HEK293 (cell line): ENCODE data around the gene DPH2.

ENCODE experiments used
- HOXD13 ChIP-seq: sonication (generic); formaldehyde crosslinking; IDR thresholded peaks from 2 replicates; pipeline ENCODE4 v1.8.0; 2022; ENCODE audit warnings: missing genetic modification reagents, borderline replicate concordance
- TCF7L2 ChIP-seq: IDR thresholded peaks from 2 replicates; pipeline ENCODE4 v1.6.1; 2011; ENCODE audit warnings: low read depth, mild to moderate bottlenecking, inconsistent platforms, low read length, moderate library complexity, borderline replicate concordance
- YY1 ChIP-seq: fragments of 450-650 bp; formaldehyde crosslinking; IDR thresholded peaks from 2 replicates; pipeline ENCODE4 v1.5.1; 2018; ENCODE audit warnings: missing biosample characterization, missing genetic modification characterization
- ZFP37 ChIP-seq: fragments of 450-650 bp; formaldehyde crosslinking; IDR thresholded peaks from 2 replicates; pipeline ENCODE4 v1.5.1; 2016; ENCODE audit warnings: missing biosample characterization, missing genetic modification characterization
- ZNF121 ChIP-seq: fragments of 450-650 bp; formaldehyde crosslinking; IDR thresholded peaks from 2 replicates; pipeline ENCODE4 v1.5.1; 2016; ENCODE audit warnings: missing biosample characterization, missing genetic modification characterization
- ZNF366 ChIP-seq: fragments of 450-650 bp; formaldehyde crosslinking; conservative IDR thresholded peaks from 2 replicates; pipeline ENCODE4 v1.5.1; 2016; ENCODE audit warnings: missing biosample characterization, missing genetic modification characterization
- ZNF391 ChIP-seq: fragments of 450-650 bp; formaldehyde crosslinking; IDR thresholded peaks from 2 replicates; pipeline ENCODE4 v1.5.1; 2016; ENCODE audit warnings: low read depth, missing biosample characterization, missing genetic modification characterization, borderline replicate concordance
- ZNF558 ChIP-seq: fragments of 450-650 bp; formaldehyde crosslinking; IDR thresholded peaks from 2 replicates; pipeline ENCODE4 v1.5.1; 2016; ENCODE audit warnings: missing biosample characterization, missing genetic modification characterization
- ZNF600 ChIP-seq: fragments of 450-650 bp; formaldehyde crosslinking; IDR thresholded peaks from 2 replicates; pipeline ENCODE4 v1.5.1; 2016; ENCODE audit warnings: missing biosample characterization, missing genetic modification characterization
- TF ChIP-seq, protein P1 (sequence below): fragments of 450-650 bp; formaldehyde crosslinking; IDR thresholded peaks from 2 replicates; pipeline ENCODE4 v1.5.1; 2016; ENCODE audit warnings: missing biosample characterization, missing genetic modification characterization
- TF ChIP-seq, protein P2 (sequence below): fragments of 450-650 bp; formaldehyde crosslinking; IDR thresholded peaks from 2 replicates; pipeline ENCODE4 v1.5.1; 2017; ENCODE audit warnings: missing biosample characterization, missing genetic modification characterization
- TF ChIP-seq, protein P3 (sequence below): fragments of 450-650 bp; formaldehyde crosslinking; IDR thresholded peaks from 2 replicates; pipeline ENCODE4 v1.5.1; 2016; ENCODE audit warnings: missing biosample characterization, missing genetic modification characterization
- TF ChIP-seq, protein P4 (sequence below): fragments of 450-650 bp; formaldehyde crosslinking; optimal IDR thresholded peaks from 2 replicates; pipeline ENCODE3; 2016; ENCODE audit warnings: missing biosample characterization, mild to moderate bottlenecking, missing genetic modification characterization

- TF ChIP-seq HOXD13 (no peak), ZNF391 (no peak), YY1 (no peak), ZNF558 (tag by site-specific recombination) (no peak), ZNF600 (tag by site-specific recombination) (no peak), ZNF121 (no peak), ZFP37 (tag by site-specific recombination) (no peak), ZNF366 (tag by site-specific recombination) (no peak), TCF7L2 (no peak)
- TF ChIP-seq, protein P1, sequence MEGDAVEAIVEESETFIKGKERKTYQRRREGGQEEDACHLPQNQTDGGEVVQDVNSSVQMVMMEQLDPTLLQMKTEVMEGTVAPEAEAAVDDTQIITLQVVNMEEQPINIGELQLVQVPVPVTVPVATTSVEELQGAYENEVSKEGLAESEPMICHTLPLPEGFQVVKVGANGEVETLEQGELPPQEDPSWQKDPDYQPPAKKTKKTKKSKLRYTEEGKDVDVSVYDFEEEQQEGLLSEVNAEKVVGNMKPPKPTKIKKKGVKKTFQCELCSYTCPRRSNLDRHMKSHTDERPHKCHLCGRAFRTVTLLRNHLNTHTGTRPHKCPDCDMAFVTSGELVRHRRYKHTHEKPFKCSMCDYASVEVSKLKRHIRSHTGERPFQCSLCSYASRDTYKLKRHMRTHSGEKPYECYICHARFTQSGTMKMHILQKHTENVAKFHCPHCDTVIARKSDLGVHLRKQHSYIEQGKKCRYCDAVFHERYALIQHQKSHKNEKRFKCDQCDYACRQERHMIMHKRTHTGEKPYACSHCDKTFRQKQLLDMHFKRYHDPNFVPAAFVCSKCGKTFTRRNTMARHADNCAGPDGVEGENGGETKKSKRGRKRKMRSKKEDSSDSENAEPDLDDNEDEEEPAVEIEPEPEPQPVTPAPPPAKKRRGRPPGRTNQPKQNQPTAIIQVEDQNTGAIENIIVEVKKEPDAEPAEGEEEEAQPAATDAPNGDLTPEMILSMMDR: no peak
- TF ChIP-seq, protein P2, sequence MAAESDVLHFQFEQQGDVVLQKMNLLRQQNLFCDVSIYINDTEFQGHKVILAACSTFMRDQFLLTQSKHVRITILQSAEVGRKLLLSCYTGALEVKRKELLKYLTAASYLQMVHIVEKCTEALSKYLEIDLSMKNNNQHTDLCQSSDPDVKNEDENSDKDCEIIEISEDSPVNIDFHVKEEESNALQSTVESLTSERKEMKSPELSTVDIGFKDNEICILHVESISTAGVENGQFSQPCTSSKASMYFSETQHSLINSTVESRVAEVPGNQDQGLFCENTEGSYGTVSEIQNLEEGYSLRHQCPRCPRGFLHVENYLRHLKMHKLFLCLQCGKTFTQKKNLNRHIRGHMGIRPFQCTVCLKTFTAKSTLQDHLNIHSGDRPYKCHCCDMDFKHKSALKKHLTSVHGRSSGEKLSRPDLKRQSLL: no peak
- TF ChIP-seq, protein P3, sequence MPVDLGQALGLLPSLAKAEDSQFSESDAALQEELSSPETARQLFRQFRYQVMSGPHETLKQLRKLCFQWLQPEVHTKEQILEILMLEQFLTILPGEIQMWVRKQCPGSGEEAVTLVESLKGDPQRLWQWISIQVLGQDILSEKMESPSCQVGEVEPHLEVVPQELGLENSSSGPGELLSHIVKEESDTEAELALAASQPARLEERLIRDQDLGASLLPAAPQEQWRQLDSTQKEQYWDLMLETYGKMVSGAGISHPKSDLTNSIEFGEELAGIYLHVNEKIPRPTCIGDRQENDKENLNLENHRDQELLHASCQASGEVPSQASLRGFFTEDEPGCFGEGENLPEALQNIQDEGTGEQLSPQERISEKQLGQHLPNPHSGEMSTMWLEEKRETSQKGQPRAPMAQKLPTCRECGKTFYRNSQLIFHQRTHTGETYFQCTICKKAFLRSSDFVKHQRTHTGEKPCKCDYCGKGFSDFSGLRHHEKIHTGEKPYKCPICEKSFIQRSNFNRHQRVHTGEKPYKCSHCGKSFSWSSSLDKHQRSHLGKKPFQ (tag by site-specific recombination): no peak
- TF ChIP-seq, protein P4, sequence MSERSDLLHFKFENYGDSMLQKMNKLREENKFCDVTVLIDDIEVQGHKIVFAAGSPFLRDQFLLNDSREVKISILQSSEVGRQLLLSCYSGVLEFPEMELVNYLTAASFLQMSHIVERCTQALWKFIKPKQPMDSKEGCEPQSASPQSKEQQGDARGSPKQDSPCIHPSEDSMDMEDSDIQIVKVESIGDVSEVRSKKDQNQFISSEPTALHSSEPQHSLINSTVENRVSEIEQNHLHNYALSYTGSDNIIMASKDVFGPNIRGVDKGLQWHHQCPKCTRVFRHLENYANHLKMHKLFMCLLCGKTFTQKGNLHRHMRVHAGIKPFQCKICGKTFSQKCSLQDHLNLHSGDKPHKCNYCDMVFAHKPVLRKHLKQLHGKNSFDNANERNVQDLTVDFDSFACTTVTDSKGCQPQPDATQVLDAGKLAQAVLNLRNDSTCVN: no peak
Measured at GRCh38 chr1:43968348-43968948, 1.4 kb upstream of the DPH2 start.
